Stimulated activated naive CD8-positive, alpha-beta T cell treated with anti-CD3 and anti-CD28 coated beads, Interleukin-15, amount 100 ng/mL, for 72 hours (primary cell): ENCODE data around the gene VIPR2.
"Not testable (repeated sequence)": the region's sequence is repeated elsewhere in the genome, so short reads cannot be mapped to it uniquely, and the experiment has no call there.

Experiments used
- ATAC-seq: fragments of 150-1000 bp; cut with Tn5 transposase; 2 replicates; pipeline ENCODE4 v1.10.0; 2021; ENCODE audit warnings: mild to moderate bottlenecking, moderate library complexity
- DNase-seq, 2 donors: peaks; one replicate each; pipeline ENCODE4 v3.0.0; 2021 to 2022
- H3K27ac Mint-ChIP-seq, 2 donors: one replicate each; pipeline ENCODE4 v1.8.0; 2022; ENCODE audit warnings: mild to moderate bottlenecking in 2 of 2, mixed read lengths in 2 of 2, moderate library complexity in 2 of 2
- H3K27me3 Mint-ChIP-seq: one replicate; pipeline ENCODE4 v1.8.0; 2022; ENCODE audit warnings: mixed read lengths
- H3K4me1 Mint-ChIP-seq: one replicate; pipeline ENCODE4 v1.8.0; 2022; ENCODE audit warnings: mild to moderate bottlenecking, mixed read lengths
- H3K4me3 Mint-ChIP-seq, 2 donors: one replicate each; pipeline ENCODE4 v1.8.0; 2022; ENCODE audit warnings: mild to moderate bottlenecking in 2 of 2, mixed read lengths in 2 of 2, moderate library complexity in 1 of 2
- H3K9me3 Mint-ChIP-seq, 2 donors: one replicate each; pipeline ENCODE4 v1.8.0; 2022; ENCODE audit warnings: mixed read lengths in 2 of 2

Gene VIPR2

DNA sequence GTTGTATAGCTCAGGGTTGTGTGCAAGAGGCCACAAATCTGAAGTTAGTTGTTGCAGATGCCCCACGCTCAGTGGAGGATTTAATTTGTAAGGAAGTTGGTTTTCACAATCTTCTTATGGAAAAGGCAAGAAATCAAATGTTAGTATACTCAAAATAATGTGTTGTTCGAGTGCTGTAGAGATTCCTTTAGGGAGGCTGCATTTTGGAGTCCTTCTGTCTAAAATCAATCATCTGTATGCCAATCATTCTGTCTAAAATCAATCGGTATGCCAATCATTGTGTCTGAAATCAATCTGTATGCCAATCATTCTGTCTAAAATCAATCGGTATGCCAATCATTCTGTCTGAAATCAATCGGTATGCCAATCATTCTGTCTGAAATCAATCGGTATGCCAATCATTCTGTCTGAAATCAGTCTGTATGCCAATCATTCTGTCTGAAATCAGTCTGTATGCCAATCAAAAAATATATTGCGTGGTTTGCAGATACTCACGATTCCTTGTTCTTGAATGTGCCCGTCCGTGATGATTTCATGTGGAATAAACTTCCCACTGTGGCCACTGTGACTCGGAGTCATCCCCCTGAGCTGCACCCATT lies 19.1 kb upstream of the VIPR2 start:
- ATAC-seq, H3K27ac Mint-ChIP-seq: not testable (repeated sequence)

DNA sequence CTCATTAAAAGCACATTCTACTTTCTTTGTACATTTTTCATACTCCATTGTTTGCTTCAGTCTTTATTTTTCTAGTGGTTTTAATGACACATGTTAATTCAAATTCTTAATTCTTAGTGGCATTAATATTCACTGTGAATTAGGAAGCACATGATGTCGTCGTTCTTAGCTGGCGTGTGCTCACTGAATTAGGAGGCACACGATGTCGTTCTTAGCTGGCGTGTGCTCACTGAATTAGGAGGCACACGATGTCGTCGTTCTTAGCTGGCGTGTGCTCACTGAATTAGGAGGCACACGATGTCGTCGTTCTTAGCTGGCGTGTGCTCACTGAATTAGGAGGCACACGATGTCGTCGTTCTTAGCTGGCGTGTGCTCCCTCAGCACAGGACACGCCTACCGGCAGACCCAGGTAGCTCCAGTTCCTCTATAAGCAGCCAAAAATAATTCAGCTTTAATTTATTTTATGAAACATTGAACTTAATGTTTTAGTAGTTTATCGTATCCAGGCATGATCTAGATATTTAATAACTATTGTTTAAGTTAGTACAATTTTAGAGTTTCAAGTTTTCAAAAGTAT lies 17.5 kb upstream of the VIPR2 start:
- H3K27ac Mint-ChIP-seq, H3K9me3 Mint-ChIP-seq, H3K27me3 Mint-ChIP-seq, H3K4me3 Mint-ChIP-seq, ATAC-seq, H3K4me1 Mint-ChIP-seq, DNase-seq: not testable (repeated sequence)

More for the DNA sequence above, 19.1 kb upstream of the VIPR2 start:
- H3K9me3 Mint-ChIP-seq, H3K27me3 Mint-ChIP-seq, H3K4me1 Mint-ChIP-seq, DNase-seq, H3K4me3 Mint-ChIP-seq: not testable (repeated sequence)

DNA sequence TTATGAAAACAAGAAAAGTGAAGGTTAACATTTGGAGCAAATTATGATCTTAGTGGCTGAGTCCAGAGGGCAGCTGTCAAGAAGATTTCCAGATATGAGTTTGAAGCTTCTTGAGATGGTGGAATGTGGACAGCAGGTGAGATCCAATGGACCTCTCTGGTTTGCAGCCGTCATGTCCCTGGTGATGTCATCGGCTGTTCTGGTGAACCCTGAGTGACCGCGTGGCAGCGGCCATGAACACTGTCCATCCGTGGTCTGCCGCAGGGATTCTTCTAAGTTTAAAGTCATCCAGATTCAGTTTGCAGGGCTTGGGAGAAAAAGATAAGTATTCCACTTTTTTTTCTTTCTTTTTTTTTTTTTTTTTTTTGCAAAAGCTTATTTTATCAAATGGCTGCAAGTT lies 15.8 kb upstream of the VIPR2 start:
- ATAC-seq (no peak), DNase-seq (no peak)
- Mint-ChIP-seq H3K27me3 (no peaks in the 10 kb centered on the region), H3K27ac (no peak overlapping the region), H3K4me3 (no peak overlapping the region), H3K9me3 (no peaks in the 10 kb centered on the region), H3K4me1 (no peaks in the 10 kb centered on the region)

DNA sequence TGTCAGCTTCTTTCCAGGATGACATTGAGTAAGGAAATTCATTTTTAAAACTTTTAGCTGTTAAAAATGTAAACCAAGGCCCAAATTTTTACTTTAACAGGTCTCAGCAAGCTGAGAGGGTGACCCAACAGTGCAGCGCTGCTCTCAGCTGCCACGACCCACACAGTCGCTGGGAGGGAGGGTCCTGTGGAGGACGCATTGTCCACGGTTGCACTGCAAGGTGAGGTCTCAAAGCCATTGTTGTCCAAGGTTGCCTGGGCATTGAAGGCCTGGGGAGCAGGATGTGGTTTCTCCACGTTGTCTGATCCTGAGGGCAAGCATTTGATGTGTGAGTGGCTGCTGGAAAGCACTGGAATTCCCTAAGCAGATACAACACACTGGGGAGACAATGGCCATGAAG lies 15.1 kb upstream of the VIPR2 start:
- H3K27ac Mint-ChIP-seq, result no peak overlapping the region
- no peak overlapping the region for H3K4me3 Mint-ChIP-seq
- H3K27me3 Mint-ChIP-seq, result no peaks in the 10 kb centered on the region
- DNase-seq, result no peak
- no peaks in the 10 kb centered on the region for H3K9me3 Mint-ChIP-seq
- ATAC-seq, result no peak
- H3K4me1 Mint-ChIP-seq, result no peaks in the 10 kb centered on the region

DNA sequence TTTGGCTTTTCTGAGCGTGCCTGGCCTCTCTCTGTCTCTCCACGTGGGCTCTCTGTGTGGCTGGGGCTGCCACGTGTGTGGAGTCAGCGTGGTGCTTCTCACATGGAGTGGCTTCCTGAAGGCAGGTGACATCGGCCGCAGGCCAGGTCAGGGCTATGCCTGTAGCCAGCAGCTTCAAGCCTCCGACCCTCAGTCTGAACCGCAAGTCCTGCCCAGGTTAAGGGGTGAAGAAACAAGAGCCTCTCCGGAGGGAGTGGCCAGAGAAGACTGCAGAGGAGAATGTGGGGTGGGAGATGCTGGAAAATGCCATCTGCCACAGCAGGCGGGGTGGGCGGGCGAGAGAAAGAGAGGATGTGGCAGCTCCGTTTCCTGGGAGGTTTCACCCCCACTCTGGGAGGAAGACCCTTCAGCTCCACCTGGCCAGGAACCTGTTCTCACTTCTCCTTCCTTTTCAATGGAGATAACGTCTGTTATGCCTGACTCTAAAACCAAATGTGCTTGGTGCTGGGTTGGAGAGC lies 14.3 kb upstream of the VIPR2 start:
- no peaks in the 10 kb centered on the region for H3K4me1 Mint-ChIP-seq
- H3K27ac Mint-ChIP-seq, result no peak overlapping the region
- H3K27me3 Mint-ChIP-seq, result no peaks in the 10 kb centered on the region
- DNase-seq (no peak), ATAC-seq (no peak)
- H3K4me3 Mint-ChIP-seq, result no peak overlapping the region
- H3K9me3 Mint-ChIP-seq, result no peaks in the 10 kb centered on the region

DNA sequence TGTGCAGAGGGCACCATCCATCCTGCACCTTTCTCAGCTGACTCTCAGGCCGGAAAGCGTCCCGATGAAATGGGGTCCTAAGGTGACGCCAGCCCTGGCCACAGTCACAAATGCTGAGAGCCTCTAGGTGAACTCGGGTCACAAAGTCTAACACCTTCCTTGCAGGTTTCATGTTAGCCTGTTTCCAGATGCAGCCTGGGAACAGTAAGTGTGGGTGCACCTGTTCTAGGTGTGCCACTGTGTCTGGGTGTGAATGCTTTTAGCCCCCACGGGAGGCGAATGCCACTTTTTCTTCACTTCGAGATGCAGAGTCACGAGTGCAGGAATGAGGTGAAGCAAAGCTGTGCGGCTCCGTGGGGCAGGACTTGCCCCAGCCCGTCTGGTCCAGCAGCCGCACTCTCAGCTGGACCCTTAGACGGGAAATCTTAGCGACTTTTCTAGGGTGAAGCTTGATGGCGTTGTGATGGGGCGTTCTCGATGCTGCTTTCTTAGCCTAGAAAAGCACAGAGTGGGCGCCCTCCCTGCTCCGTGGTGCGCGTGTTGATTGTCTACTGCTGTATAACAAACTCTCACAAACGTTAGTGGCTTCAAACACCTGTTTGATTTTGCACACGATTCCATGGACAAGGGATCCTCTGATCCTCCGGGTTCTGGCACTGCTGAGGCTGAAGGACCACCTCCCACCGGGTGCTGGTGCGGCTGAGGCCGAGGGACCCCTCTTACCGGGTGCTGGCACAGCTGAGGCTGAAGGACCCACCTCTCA lies 13.6 kb upstream of the VIPR2 start:
- peak; percentile 9 for ATAC-seq
- Mint-ChIP-seq H3K27ac (no peak overlapping the region), H3K4me1 (no peaks in the 10 kb centered on the region), H3K27me3 (no peaks in the 10 kb centered on the region), H3K4me3 (no peak overlapping the region), H3K9me3 (no peaks in the 10 kb centered on the region)
- no peak for DNase-seq

DNA sequence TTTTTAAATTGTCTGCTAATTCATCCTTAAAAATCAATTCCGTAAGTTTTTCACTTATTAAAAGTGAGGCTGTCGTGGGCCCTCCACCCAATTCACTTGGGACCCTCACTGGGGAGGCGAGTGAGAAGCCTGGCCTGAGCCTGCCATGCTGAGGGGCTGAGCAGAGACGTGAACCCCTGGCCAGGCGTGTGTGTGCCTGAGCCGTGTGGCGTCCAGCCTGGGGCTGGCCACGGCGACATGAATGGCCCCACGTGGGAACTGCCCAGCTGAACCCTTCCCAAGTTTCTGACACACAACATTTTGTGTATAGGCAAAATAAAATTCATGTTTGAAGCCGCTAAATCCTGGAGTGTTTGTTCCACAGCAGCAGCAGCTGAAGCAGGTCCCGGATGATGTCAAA lies 13.0 kb upstream of the VIPR2 start:
- Mint-ChIP-seq H3K27ac (no peak overlapping the region), H3K27me3 (no peaks in the 10 kb centered on the region), H3K4me3 (no peak overlapping the region), H3K4me1 (no peaks in the 10 kb centered on the region), H3K9me3 (no peaks in the 10 kb centered on the region)
- DNase-seq, result no peak
- no peak for ATAC-seq

DNA sequence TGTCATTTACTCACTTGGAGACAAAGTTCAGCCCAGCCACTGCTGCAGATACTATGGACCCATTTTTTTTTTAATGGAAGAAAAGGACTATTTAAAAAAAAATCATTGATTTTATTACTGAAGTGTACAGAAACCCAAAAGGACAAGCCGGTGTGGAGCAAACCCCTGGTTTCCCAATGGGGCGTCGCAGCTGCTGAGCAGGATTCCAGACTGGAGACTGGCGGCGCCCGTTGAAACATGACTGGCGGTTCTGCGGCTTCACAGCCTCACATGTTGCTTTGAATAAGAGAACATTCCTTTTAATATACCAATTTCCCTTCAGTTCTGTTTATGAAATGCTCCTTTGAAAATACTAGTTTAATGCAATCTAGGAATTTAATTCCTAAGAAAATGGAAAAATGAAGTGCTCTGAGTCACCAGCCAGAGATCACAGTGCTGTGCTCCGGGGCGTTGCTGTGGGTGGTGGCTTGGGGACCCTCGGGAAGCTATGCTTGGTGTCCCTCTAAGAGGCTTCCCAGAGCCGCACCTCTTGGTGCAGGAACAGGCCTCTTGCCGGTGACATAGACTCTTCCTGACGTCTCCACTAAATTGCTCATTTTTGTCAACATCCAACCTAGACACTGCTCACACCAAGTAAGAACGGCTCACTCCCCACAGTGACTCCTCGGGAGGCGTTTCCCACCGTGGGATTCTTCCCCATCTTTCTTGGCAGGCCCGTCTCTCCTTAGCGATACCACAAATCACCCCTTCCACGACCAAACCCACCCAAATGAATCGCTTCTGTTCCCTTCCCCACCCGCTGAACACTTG lies 12.0 kb upstream of the VIPR2 start:
- Mint-ChIP-seq H3K27me3 (no peaks in the 10 kb centered on the region), H3K4me3 (no peak overlapping the region), H3K27ac (no peak overlapping the region), H3K9me3 (no peaks in the 10 kb centered on the region), H3K4me1 (no peaks in the 10 kb centered on the region)
- no peak for ATAC-seq
- DNase-seq, result no peak

DNA sequence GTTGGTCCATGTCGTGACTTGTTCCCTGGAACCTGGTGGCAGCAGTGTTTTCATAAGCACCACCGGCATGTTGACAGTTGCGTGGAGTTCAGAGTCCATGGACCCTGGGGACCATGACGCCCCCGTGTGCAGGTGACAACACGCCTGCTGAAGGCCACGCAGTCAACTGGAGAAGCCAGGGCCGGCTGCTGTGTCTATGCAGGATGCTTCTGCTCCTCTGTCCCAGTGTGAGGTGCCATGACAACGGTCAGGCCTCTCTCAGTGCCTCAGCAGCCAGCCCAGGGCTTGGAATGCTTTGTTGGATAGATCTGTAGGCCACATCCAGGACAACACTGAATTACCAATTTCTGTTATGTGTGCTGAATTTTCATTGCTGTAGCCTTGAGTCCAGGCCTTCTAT lies 10.7 kb upstream of the VIPR2 start:
- ATAC-seq, result no peak
- Mint-ChIP-seq H3K4me1 (no peaks in the 10 kb centered on the region), H3K27ac (no peak overlapping the region), H3K27me3 (no peaks in the 10 kb centered on the region), H3K4me3 (no peak overlapping the region), H3K9me3 (no peaks in the 10 kb centered on the region)
- DNase-seq, result no peak

DNA sequence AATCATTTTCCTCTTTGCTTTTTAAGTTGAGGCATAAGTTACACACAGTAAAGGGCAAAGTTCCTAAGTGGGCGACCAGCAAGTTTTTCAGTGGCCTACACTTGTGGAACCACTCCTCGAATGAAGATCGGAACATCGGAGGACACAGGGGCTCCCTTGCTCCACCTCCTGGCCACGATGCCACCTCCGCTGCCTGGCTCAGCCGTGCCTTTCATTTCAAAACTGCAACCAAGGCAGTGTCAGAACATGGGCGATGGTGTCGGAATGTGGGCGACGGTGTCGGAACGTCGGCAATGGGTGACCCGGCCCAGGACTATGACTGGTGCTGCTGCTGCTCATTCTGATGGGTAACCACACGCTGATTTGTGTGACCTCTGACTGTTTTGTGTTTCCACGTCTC lies 9.6 kb upstream of the VIPR2 start:
- no peak for ATAC-seq
- Mint-ChIP-seq H3K4me3 (no peak overlapping the region), H3K9me3 (no peaks in the 10 kb centered on the region), H3K27ac (no peak overlapping the region), H3K4me1 (no peaks in the 10 kb centered on the region), H3K27me3 (no peaks in the 10 kb centered on the region)
- no peak for DNase-seq

DNA sequence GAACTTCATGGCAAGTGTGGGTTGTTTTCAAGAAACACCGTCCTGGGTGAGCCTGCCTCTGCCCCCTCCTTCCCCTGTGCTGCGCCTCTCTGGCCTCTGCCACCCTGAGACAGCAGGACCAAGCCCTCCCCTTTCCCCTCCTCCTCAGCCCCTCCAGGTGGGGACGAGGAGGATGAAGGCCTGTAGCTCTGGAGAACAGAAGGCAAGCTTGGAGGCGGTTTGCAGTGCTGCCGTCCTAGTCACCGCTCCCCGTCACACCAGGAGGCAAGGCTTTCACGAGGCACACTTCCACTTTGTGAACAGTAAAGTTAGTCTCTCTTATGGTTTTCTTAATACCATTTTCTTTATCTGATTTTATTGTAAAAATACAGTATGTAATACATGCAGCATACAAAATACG lies 8.8 kb upstream of the VIPR2 start:
- no peaks in the 10 kb centered on the region for H3K27me3 Mint-ChIP-seq

DNA sequence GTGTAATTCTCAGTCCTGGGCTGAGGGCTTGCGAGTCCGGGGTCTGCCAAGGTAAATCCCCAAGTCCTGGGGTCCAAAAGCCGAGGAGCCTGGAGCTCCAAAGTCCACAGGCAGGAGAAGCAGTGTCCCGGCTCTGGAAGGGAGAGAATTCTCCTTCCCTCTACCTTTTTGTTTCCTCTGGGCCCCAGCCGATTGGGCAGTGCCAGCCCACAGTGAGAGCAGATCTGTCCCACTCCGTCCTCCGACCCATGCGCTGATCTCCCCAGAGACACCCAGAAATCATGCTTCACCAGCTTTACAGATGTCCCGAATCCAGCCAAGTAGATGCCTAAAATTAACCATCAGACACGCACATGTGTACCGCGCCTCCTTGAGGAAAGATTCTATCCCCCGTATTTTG lies 8.1 kb upstream of the VIPR2 start:
- Mint-ChIP-seq H3K9me3 (no peaks in the 10 kb centered on the region), H3K27ac (no peak overlapping the region), H3K27me3 (no peaks in the 10 kb centered on the region), H3K4me1 (no peaks in the 10 kb centered on the region), H3K4me3 (no peak overlapping the region)
- ATAC-seq (no peak), DNase-seq (no peak)

More for the DNA sequence above, 8.8 kb upstream of the VIPR2 start:
- H3K27ac Mint-ChIP-seq, result no peak overlapping the region
- no peaks in the 10 kb centered on the region for H3K9me3 Mint-ChIP-seq
- DNase-seq, result no peak
- ATAC-seq, result no peak
- H3K4me1 Mint-ChIP-seq, result no peaks in the 10 kb centered on the region
- no peak overlapping the region for H3K4me3 Mint-ChIP-seq

DNA sequence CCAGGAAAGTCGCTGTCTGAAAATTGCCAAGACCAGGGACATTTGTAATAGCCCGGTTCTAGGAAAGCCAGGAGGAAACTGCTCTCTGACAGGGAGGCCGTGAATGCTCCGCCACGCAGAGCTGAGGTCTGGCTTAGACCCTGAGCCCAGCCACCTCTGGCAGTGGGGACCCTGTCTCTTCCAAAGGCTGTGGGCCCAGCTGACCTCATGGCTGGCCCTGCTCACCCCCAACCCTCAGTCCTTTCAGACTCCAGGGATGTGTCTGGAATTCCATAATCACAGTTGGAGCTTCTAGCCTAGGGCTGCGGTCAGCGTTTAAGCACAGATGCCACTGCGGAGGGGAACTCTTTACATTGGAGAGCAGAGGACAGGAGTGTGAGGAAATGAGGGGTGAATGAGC lies 6.6 kb upstream of the VIPR2 start:
- no peak overlapping the region for H3K27ac Mint-ChIP-seq
- H3K9me3 Mint-ChIP-seq, result no peaks in the 10 kb centered on the region
- H3K27me3 Mint-ChIP-seq, result no peaks in the 10 kb centered on the region
- H3K4me3 Mint-ChIP-seq, result no peak overlapping the region
- DNase-seq, result no peak
- ATAC-seq, result no peak
- H3K4me1 Mint-ChIP-seq, result no peaks in the 10 kb centered on the region

DNA sequence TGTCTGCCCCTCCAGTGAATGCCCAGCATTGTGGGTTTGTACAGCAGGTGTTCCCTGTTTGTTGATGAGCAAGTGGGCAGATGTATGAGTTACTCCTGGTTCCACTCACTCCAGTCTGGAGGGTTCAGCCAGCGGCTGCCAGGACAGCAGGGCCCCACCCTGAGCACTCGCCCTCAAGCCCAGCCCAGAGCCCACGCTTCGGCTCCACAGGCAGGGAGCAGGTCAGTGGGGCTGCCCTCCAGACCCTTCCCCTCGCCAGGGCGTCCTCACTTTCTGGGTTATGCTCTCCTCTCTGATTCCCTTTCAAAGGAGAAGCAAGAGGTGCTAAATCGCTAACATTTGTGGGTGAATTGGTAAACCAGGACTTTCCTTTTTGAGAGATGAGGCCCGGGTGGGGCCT lies 4.8 kb upstream of the VIPR2 start:
- H3K27ac Mint-ChIP-seq, result no peak overlapping the region
- DNase-seq (no peak), ATAC-seq (no peak)
- H3K9me3 Mint-ChIP-seq, result no peaks in the 10 kb centered on the region
- H3K27me3 Mint-ChIP-seq, result no peaks in the 10 kb centered on the region
- no peaks in the 10 kb centered on the region for H3K4me1 Mint-ChIP-seq
- H3K4me3 Mint-ChIP-seq, result no peak overlapping the region

DNA sequence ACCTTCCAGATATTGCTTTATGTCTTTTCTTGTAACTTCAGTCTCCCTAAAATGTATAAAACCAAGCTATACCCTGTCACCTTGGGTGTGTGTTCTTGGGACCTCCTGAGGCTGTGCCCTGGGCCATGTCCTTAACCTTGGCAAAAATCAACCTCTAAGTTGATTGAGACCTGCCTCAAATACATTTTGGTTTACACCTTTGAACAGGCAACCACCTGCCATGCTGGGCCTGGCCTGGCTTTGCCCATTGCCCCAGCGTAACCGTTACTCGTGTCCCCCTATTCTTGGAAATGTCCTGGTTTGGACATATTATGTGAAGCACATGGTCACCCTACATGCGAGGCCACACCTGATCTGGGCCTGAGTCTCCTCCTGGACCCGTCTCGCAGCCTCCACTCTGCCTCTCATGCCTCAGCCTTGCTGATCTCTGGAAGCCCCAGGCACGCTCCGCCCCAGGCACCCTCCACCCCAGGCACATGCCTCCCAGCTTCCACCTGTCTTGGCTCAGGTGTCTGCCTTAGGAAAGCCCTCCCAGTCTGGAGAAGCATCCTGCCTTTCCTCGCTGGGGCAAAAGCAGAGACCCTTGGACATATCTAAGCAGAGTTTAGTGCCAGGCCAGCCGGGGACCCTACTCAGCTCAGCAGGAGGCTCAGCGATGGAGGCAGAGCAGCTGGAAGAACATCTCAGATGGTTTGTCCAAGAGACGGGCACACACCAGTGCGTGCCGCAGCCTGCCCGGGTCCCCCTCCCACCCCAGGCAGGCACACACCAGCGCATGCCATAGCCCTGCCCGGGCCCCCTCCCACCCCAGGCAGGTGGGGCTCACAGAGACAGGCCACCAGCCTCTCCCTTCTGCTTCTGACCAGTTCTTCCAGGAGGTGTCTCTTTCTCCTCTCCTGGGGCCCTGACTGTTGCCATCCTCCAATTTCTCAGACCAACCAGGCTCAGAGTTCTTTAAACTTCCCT lies 4.0 kb upstream of the VIPR2 start:
- H3K27me3 Mint-ChIP-seq, result peaks cover 6% of the 10 kb centered on the region
- ATAC-seq (peak; percentile 44), DNase-seq (no peak)
- peaks cover 4% of the 10 kb centered on the region for H3K4me1 Mint-ChIP-seq
- H3K27ac Mint-ChIP-seq, result no peak overlapping the region
- H3K9me3 Mint-ChIP-seq, result no peaks in the 10 kb centered on the region
- H3K4me3 Mint-ChIP-seq, result no peak overlapping the region
